ENCODE measurements around the gene UBR1.

DNA sequence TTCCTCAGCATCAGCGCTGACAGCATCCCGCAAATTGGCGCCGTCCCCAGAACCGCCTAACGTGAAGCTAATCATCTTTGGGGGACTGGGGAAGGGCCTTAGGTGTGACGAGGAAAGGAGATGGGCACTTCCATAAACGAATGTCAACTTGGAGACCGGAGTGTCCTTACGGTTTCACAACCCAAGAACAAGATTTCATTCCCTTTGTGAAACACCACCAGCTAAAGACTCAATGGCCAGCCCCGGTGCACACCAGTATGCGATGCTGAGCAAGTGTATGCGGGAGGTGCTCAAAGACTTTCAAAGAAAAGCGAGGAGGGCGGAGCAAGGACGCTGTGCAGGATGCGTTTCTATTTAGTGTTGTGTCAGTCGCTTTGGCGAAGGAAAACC, 184.5 kb downstream of the UBR1 start:
- TF ChIP-seq, protein P1, sequence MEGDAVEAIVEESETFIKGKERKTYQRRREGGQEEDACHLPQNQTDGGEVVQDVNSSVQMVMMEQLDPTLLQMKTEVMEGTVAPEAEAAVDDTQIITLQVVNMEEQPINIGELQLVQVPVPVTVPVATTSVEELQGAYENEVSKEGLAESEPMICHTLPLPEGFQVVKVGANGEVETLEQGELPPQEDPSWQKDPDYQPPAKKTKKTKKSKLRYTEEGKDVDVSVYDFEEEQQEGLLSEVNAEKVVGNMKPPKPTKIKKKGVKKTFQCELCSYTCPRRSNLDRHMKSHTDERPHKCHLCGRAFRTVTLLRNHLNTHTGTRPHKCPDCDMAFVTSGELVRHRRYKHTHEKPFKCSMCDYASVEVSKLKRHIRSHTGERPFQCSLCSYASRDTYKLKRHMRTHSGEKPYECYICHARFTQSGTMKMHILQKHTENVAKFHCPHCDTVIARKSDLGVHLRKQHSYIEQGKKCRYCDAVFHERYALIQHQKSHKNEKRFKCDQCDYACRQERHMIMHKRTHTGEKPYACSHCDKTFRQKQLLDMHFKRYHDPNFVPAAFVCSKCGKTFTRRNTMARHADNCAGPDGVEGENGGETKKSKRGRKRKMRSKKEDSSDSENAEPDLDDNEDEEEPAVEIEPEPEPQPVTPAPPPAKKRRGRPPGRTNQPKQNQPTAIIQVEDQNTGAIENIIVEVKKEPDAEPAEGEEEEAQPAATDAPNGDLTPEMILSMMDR (IDR thresholded peaks at IDR 0.05) = no peak
- no peak for TF ChIP-seq POLR2A (IDR thresholded peaks at IDR 0.05)
